Measurements from ENCODE around the gene ATP13A3.
"Not testable (repeated sequence)": the region's sequence is repeated elsewhere in the genome, so short reads cannot be mapped to it uniquely, and the experiment has no call there.

Gene ATP13A3

DNA sequence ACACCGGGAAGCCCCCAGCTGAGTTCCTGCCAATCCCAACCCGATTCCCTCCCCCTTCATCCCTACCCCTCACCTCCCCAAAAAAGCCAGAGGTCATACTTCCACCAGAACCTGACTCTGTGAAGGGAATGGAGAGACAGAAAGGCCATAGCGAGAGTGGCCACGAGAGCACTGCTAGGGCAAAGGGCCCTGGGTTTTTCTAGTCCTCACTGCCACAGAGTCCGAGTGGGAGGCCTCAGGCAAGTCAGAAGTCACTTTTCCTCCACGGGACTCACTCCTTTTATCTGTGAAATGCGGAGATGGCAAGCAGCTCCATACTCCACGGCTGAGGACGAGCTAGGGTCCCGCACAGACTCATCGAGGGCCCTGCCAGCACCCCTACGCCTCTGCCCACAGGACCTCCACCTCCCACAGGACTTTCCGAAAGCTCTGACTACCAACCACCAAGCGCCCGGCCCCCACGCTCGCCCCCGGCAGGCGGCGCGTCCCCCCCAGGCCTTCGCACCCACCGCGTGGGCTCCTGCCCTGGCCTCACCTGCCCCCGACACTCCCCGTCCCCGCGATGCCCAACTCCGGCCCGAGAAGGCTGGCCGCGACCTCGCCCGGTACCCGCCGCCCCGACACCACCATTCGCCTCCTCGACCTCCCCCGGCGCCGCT, 792 bp downstream of the ATP13A3 start:
- TF ChIP-seq SUZ12 (IDR thresholded peaks at IDR 0.05): no peak
- TF ChIP-seq L3MBTL2 (conservative IDR thresholded peaks at IDR 0.05): 0 out of 2 replicates have a peak, but pooled peaks have one; percentile 19
- ChIA-PET POLR2A (interaction anchor here (1.9 kb wide), 1 partner anchor 86 kb away, joined by 8 read pairs; no protein-coding TSS in a partner anchor), CTCF (interaction anchor here (0.6 to 1.3 kb wide), 3 partner anchors 14 to 88 kb away, joined by 4 read pairs; no protein-coding TSS in a partner anchor)
- peak; percentile 10 for DNase-seq (ENCODE audit: extremely low spot score)

DNA sequence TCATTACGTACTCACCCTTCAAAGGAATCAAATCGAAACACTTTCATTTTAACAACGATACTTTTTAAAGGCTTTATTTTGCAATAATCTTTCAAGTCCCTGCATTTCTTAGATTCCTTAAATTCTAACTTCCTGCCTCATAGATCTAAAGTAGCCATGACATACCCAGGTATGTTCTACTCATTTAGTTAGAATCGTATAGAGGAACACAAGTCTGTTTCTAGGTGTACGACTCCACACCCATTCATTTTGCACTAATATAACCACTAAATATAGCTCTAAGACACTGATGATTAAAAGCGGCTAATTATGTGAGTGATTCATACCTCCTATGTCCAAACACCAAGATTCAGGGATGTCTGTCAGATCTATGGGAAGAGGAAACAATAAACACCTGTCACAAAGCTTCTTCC, 1.3 kb downstream of the ATP13A3 start:
- DNase-seq (ENCODE audit: extremely low spot score): no peak
- ChIA-PET POLR2A (interaction anchor here (1.9 kb wide), 1 partner anchor 87 kb away, joined by 8 read pairs; no protein-coding TSS in a partner anchor), CTCF (interaction anchor here (0.6 to 1.3 kb wide), 3 partner anchors 13 to 89 kb away, joined by 4 read pairs; no protein-coding TSS in a partner anchor)
- TF ChIP-seq HDGF (IDR thresholded peaks at IDR 0.05; ENCODE audit: borderline replicate concordance) (no peak), FOXA1 (IDR thresholded peaks at IDR 0.05) (no peak), BHLHE40 (IDR thresholded peaks at IDR 0.05; ENCODE audit: borderline replicate concordance) (no peak), ARNT (IDR thresholded peaks at IDR 0.05) (no peak), ELF4 (IDR thresholded peaks at IDR 0.05) (no peak), L3MBTL2 (conservative IDR thresholded peaks at IDR 0.05) (no peak), SUZ12 (IDR thresholded peaks at IDR 0.05) (no peak), CTBP1 (IDR thresholded peaks at IDR 0.05; ENCODE audit: borderline replicate concordance) (no peak), FOXM1 (IDR thresholded peaks at IDR 0.05; ENCODE audit: borderline replicate concordance) (no peak), LEF1 (IDR thresholded peaks at IDR 0.05; ENCODE audit: borderline replicate concordance) (no peak), TARDBP (IDR thresholded peaks at IDR 0.05) (no peak), FOXK2 (IDR thresholded peaks at IDR 0.05) (no peak), SP1 (IDR thresholded peaks at IDR 0.05) (no peak), ZNF384 (IDR thresholded peaks at IDR 0.05) (no peak)

DNA sequence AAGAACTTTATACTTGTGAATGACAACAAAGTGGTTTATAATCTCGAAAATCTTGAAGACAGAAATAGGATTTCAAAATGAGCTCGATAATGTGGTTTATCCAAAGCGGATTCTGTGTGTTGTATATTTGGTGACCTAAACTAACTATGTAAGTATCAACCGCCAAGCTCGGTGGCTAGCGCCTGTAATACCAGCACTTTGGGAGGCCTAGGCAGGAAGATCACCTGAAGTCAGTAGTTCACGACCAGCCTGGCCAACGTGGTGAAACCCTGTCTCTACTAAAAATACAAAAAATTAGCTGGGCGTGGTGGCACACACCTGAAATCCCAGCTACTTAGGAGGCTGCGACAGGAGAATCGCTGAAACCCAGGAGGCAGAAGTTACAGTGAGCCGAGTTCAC, 2.2 kb downstream of the ATP13A3 start:
- ChIA-PET CTCF (interaction anchor here (0.5 to 1.7 kb wide), 2 partner anchors 10 to 828 kb away, joined by 6 to 8 read pairs; no protein-coding TSS in a partner anchor), POLR2A (interaction anchor here (1.3 to 1.9 kb wide), 2 partner anchors 88 to 99 kb away, joined by 4 to 8 read pairs; no protein-coding TSS in a partner anchor)
- DNase-seq (ENCODE audit: extremely low spot score): no peak
- TF ChIP-seq, protein P1, sequence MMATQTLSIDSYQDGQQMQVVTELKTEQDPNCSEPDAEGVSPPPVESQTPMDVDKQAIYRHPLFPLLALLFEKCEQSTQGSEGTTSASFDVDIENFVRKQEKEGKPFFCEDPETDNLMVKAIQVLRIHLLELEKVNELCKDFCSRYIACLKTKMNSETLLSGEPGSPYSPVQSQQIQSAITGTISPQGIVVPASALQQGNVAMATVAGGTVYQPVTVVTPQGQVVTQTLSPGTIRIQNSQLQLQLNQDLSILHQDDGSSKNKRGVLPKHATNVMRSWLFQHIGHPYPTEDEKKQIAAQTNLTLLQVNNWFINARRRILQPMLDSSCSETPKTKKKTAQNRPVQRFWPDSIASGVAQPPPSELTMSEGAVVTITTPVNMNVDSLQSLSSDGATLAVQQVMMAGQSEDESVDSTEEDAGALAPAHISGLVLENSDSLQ (IDR thresholded peaks at IDR 0.05): no peak
- TF ChIP-seq ELF4 (IDR thresholded peaks at IDR 0.05) (no peak), CTBP1 (IDR thresholded peaks at IDR 0.05; ENCODE audit: borderline replicate concordance) (no peak), NFRKB (IDR thresholded peaks at IDR 0.05) (no peak), L3MBTL2 (conservative IDR thresholded peaks at IDR 0.05) (no peak), FOXA1 (IDR thresholded peaks at IDR 0.05) (no peak), SP1 (IDR thresholded peaks at IDR 0.05) (no peak), FOXK2 (IDR thresholded peaks at IDR 0.05) (no peak), FOXM1 (IDR thresholded peaks at IDR 0.05; ENCODE audit: borderline replicate concordance) (no peak), BHLHE40 (IDR thresholded peaks at IDR 0.05; ENCODE audit: borderline replicate concordance) (no peak), TARDBP (IDR thresholded peaks at IDR 0.05) (no peak), ARNT (IDR thresholded peaks at IDR 0.05) (no peak), ZNF384 (IDR thresholded peaks at IDR 0.05) (no peak), HDGF (IDR thresholded peaks at IDR 0.05; ENCODE audit: borderline replicate concordance) (no peak), LEF1 (IDR thresholded peaks at IDR 0.05; ENCODE audit: borderline replicate concordance) (no peak), SUZ12 (IDR thresholded peaks at IDR 0.05) (no peak)

DNA sequence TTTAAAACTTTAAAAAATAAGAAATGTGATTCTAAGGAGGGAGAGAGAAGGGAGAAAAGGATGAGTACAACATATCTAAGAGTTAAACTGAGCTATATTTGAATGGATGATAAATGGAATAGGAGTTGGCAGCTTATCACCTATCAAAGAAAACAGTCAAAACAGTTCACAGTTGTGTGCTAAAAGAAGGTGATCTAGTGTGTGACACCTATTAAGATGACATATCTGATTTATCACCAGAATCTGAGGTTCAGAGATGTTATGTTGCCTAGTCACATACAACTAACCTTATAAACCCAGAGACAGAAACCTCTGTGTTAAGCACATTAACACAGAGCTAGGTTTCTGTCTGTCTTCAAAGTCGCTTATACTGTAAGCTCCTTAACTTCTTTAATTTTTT, 3.0 kb downstream of the ATP13A3 start:
- DNase-seq (ENCODE audit: extremely low spot score): no peak
- TF ChIP-seq, protein P1 (IDR thresholded peaks at IDR 0.05): peak; percentile 23; the same call in 1 of the 2 replicates
- no peak for TF ChIP-seq ARNT (IDR thresholded peaks at IDR 0.05)
- ChIA-PET POLR2A (interaction anchor here (1.3 kb wide), 1 partner anchor 100 kb away, joined by 4 read pairs; no protein-coding TSS in a partner anchor), CTCF (interaction anchor here (0.6 to 1.7 kb wide), 2 partner anchors 9 to 37 kb away, joined by 4 to 8 read pairs; no protein-coding TSS in a partner anchor)

DNA sequence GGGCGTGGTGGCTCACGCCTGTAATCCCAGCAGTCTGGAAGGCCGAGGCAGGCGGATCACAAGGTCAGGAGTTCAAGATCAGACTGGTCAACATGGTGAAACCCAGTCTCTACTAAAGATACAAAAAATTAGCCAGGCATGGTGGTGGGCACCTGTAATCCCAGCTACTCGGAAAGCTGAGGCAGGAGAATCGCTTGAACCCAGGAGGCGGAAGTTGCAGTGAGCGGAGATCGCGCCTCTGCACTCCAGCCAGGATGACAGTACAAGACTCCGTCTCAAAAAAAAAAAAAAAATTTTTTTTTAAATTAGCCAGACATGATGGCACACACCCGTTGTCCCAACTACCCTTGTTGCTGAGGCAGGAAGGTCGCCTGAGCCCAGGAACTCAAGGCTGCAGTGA, 4.0 kb downstream of the ATP13A3 start:
- DNase-seq (ENCODE audit: extremely low spot score); POLR2A ChIA-PET; CTCF ChIA-PET: not testable (repeated sequence)

DNA sequence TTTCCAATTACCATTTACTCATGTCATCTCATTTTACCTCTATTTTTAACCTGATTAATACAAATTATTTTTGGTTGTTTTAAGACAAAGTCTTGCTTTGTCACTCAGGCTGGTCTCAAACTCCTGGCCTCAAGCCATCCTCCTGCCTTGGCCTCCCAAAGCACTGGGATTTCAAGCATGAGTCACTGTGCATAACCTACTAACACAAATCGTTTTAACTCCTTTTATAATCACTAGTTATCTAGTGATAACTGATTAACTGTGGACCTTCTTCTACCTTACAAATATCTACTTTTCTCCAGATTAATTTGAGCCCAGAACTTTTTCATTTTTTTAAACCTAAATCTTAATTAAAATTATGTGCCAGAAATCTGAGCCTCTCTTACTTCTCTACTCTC, 4.6 kb downstream of the ATP13A3 start:
- ChIA-PET CTCF (no interaction called here), POLR2A (no interaction called here)
- no peak for TF ChIP-seq CTBP1 (IDR thresholded peaks at IDR 0.05; ENCODE audit: borderline replicate concordance)
- TF ChIP-seq FOXA1 (IDR thresholded peaks at IDR 0.05): no peak
- TF ChIP-seq LEF1 (IDR thresholded peaks at IDR 0.05; ENCODE audit: borderline replicate concordance): no peak
- no peak for TF ChIP-seq BHLHE40 (IDR thresholded peaks at IDR 0.05; ENCODE audit: borderline replicate concordance)
- TF ChIP-seq, protein P1 (IDR thresholded peaks at IDR 0.05): no peak
- TF ChIP-seq FOXK2 (IDR thresholded peaks at IDR 0.05): no peak
- no peak for TF ChIP-seq NFRKB (IDR thresholded peaks at IDR 0.05)
- DNase-seq (ENCODE audit: extremely low spot score): no peak

All from HEK293T (cell line).